ENCODE data around the gene DBNDD2.

Gene DBNDD2

GRCh38 chr20:45405571-45406259 lies 2.4 kb upstream of the DBNDD2 start:
- peaks cover 10% of the 10 kb centered on the region for H3K4me1 ChIP-seq (ENCODE audit: control insufficient read depth, insufficient read depth, low read length)
- peaks cover 33% of the 10 kb centered on the region for H3K27me3 ChIP-seq (ENCODE audit: control insufficient read depth, insufficient read depth, low read length)
- peaks cover 1% of the 10 kb centered on the region; the same call in 1 of the 2 replicates for H3K9me3 ChIP-seq (ENCODE audit: control insufficient read depth, insufficient read depth, low read length)
- peak overlapping the region; percentile 28 for H3K27ac ChIP-seq (ENCODE audit: low read depth, low read length)
- H3K4me3 ChIP-seq (ENCODE audit: low read depth, low read length), result peak overlapping the region; percentile 72
- H3K9ac ChIP-seq (ENCODE audit: low read depth, low read length), result peak overlapping the region; percentile 76; the same call in 1 of the 2 replicates
- peaks cover 22% of the 10 kb centered on the region for H3K36me3 ChIP-seq (ENCODE audit: control insufficient read depth, insufficient read depth, low read length)

- peak overlapping the region; percentile 72 for H3K4me3 ChIP-seq (ENCODE audit: low read depth, low read length)
- H3K27ac ChIP-seq (ENCODE audit: low read depth, low read length), result peak overlapping the region; percentile 78
- peak overlapping the region; percentile 76 for H3K9ac ChIP-seq (ENCODE audit: low read depth, low read length)
- H3K36me3 ChIP-seq (ENCODE audit: control insufficient read depth, insufficient read depth, low read length), result peaks cover 28% of the 10 kb centered on the region
- no peaks in the 10 kb centered on the region for H3K9me3 ChIP-seq (ENCODE audit: control insufficient read depth, insufficient read depth, low read length)
- H3K27me3 ChIP-seq (ENCODE audit: control insufficient read depth, insufficient read depth, low read length), result peaks cover 33% of the 10 kb centered on the region
- H3K4me1 ChIP-seq (ENCODE audit: control insufficient read depth, insufficient read depth, low read length), result peaks cover 10% of the 10 kb centered on the region
Measured at GRCh38 chr20:45406260-45407066, 1.6 kb upstream of the DBNDD2 start.

- Histone ChIP-seq H3K9me3 (ENCODE audit: control insufficient read depth, insufficient read depth, low read length) (no peaks in the 10 kb centered on the region), H3K4me3 (ENCODE audit: low read depth, low read length) (peak overlapping the region; percentile 72), H3K9ac (ENCODE audit: low read depth, low read length) (peak overlapping the region; percentile 76; the same call in 1 of the 2 replicates), H3K4me1 (ENCODE audit: control insufficient read depth, insufficient read depth, low read length) (peaks cover 10% of the 10 kb centered on the region), H3K27me3 (ENCODE audit: control insufficient read depth, insufficient read depth, low read length) (peaks cover 33% of the 10 kb centered on the region), H3K27ac (ENCODE audit: low read depth, low read length) (peak overlapping the region; percentile 78), H3K36me3 (ENCODE audit: control insufficient read depth, insufficient read depth, low read length) (peaks cover 28% of the 10 kb centered on the region)
Measured at GRCh38 chr20:45407067-45407745, 883 bp upstream of the DBNDD2 start.

- no peak overlapping the region for H3K27ac ChIP-seq (ENCODE audit: low read depth, low read length)
- H3K27me3 ChIP-seq (ENCODE audit: control insufficient read depth, insufficient read depth, low read length), result peaks cover 33% of the 10 kb centered on the region
- peaks cover 28% of the 10 kb centered on the region for H3K36me3 ChIP-seq (ENCODE audit: control insufficient read depth, insufficient read depth, low read length)
- no peaks in the 10 kb centered on the region for H3K9me3 ChIP-seq (ENCODE audit: control insufficient read depth, insufficient read depth, low read length)
- no peak overlapping the region for H3K4me3 ChIP-seq (ENCODE audit: low read depth, low read length)
- no peak overlapping the region for H3K9ac ChIP-seq (ENCODE audit: low read depth, low read length)
- peaks cover 10% of the 10 kb centered on the region for H3K4me1 ChIP-seq (ENCODE audit: control insufficient read depth, insufficient read depth, low read length)
Measured at GRCh38 chr20:45408646-45409213, 641 bp downstream of the DBNDD2 start.

- H3K27ac ChIP-seq (ENCODE audit: low read depth, low read length), result no peak overlapping the region
- H3K36me3 ChIP-seq (ENCODE audit: control insufficient read depth, insufficient read depth, low read length), result peaks cover 28% of the 10 kb centered on the region
Measured at GRCh38 chr20:45409521-45410272, 1.6 kb downstream of the DBNDD2 start.

GRCh38 chr20:45410887-45411286 lies 2.8 kb downstream of the DBNDD2 start:
- Histone ChIP-seq H3K27ac (ENCODE audit: low read depth, low read length) (no peak overlapping the region), H3K4me1 (ENCODE audit: control insufficient read depth, insufficient read depth, low read length) (peaks cover 13% of the 10 kb centered on the region), H3K4me3 (ENCODE audit: low read depth, low read length) (no peak overlapping the region), H3K27me3 (ENCODE audit: control insufficient read depth, insufficient read depth, low read length) (peaks cover 14% of the 10 kb centered on the region), H3K36me3 (ENCODE audit: control insufficient read depth, insufficient read depth, low read length) (peaks cover 28% of the 10 kb centered on the region), H3K9me3 (ENCODE audit: control insufficient read depth, insufficient read depth, low read length) (no peaks in the 10 kb centered on the region), H3K9ac (ENCODE audit: low read depth, low read length) (no peak overlapping the region)

More at GRCh38 chr20:45409521-45410272, 1.6 kb downstream of the DBNDD2 start:
- Histone ChIP-seq H3K27me3 (ENCODE audit: control insufficient read depth, insufficient read depth, low read length) (peaks cover 24% of the 10 kb centered on the region), H3K9ac (ENCODE audit: low read depth, low read length) (no peak overlapping the region), H3K4me3 (ENCODE audit: low read depth, low read length) (no peak overlapping the region), H3K9me3 (ENCODE audit: control insufficient read depth, insufficient read depth, low read length) (no peaks in the 10 kb centered on the region), H3K4me1 (ENCODE audit: control insufficient read depth, insufficient read depth, low read length) (peaks cover 10% of the 10 kb centered on the region)

GRCh38 chr20:45412653-45413052 lies 4.6 kb downstream of the DBNDD2 start:
- Histone ChIP-seq H3K27me3 (ENCODE audit: control insufficient read depth, insufficient read depth, low read length) (peaks cover 4% of the 10 kb centered on the region; the same call in 1 of the 2 replicates), H3K27ac (ENCODE audit: low read depth, low read length) (no peak overlapping the region), H3K4me3 (ENCODE audit: low read depth, low read length) (no peak overlapping the region), H3K9me3 (ENCODE audit: control insufficient read depth, insufficient read depth, low read length) (no peaks in the 10 kb centered on the region), H3K36me3 (ENCODE audit: control insufficient read depth, insufficient read depth, low read length) (peaks cover 28% of the 10 kb centered on the region), H3K4me1 (ENCODE audit: control insufficient read depth, insufficient read depth, low read length) (peaks cover 14% of the 10 kb centered on the region), H3K9ac (ENCODE audit: low read depth, low read length) (no peak overlapping the region)

- H3K27ac ChIP-seq (ENCODE audit: low read depth, low read length), result no peak overlapping the region
- H3K4me3 ChIP-seq (ENCODE audit: low read depth, low read length), result no peak overlapping the region
- H3K4me1 ChIP-seq (ENCODE audit: control insufficient read depth, insufficient read depth, low read length), result peaks cover 10% of the 10 kb centered on the region
- H3K36me3 ChIP-seq (ENCODE audit: control insufficient read depth, insufficient read depth, low read length), result peaks cover 32% of the 10 kb centered on the region
- H3K27me3 ChIP-seq (ENCODE audit: control insufficient read depth, insufficient read depth, low read length), result no peaks in the 10 kb centered on the region
- H3K9ac ChIP-seq (ENCODE audit: low read depth, low read length), result no peak overlapping the region
- no peaks in the 10 kb centered on the region for H3K9me3 ChIP-seq (ENCODE audit: control insufficient read depth, insufficient read depth, low read length)
Measured at GRCh38 chr20:45413479-45413878, 5.4 kb downstream of the DBNDD2 start.

GRCh38 chr20:45415822-45416637 lies 7.9 kb downstream of the DBNDD2 start, which contains the start of gene PIGT:
Gene PIGT (plus strand): TSS chr20:45416141. CDS start chr20:45416157, 16 bp downstream.
- Histone ChIP-seq H3K9me3 (ENCODE audit: control insufficient read depth, insufficient read depth, low read length) (no peaks in the 10 kb centered on the region), H3K27me3 (ENCODE audit: control insufficient read depth, insufficient read depth, low read length) (no peaks in the 10 kb centered on the region), H3K4me3 (ENCODE audit: low read depth, low read length) (peak within 1 kb of the TSS; percentile 96), H3K27ac (ENCODE audit: low read depth, low read length) (peak within 1 kb of the TSS; percentile 77), H3K36me3 (ENCODE audit: control insufficient read depth, insufficient read depth, low read length) (peaks cover 30% of the 10 kb centered on the region), H3K4me1 (ENCODE audit: control insufficient read depth, insufficient read depth, low read length) (peaks cover 10% of the 10 kb centered on the region), H3K9ac (ENCODE audit: low read depth, low read length) (peak within 1 kb of the TSS; percentile 85)

Measured in HUES48 (cell line).